ENCODE measurements around the gene CCDC57.

- TF ChIP-seq, protein P1, sequence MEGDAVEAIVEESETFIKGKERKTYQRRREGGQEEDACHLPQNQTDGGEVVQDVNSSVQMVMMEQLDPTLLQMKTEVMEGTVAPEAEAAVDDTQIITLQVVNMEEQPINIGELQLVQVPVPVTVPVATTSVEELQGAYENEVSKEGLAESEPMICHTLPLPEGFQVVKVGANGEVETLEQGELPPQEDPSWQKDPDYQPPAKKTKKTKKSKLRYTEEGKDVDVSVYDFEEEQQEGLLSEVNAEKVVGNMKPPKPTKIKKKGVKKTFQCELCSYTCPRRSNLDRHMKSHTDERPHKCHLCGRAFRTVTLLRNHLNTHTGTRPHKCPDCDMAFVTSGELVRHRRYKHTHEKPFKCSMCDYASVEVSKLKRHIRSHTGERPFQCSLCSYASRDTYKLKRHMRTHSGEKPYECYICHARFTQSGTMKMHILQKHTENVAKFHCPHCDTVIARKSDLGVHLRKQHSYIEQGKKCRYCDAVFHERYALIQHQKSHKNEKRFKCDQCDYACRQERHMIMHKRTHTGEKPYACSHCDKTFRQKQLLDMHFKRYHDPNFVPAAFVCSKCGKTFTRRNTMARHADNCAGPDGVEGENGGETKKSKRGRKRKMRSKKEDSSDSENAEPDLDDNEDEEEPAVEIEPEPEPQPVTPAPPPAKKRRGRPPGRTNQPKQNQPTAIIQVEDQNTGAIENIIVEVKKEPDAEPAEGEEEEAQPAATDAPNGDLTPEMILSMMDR (conservative IDR thresholded peaks at IDR 0.05; ENCODE audit: low read depth, low read length), result no peak
- TF ChIP-seq NFE2L2 (IDR thresholded peaks at IDR 0.05; ENCODE audit: low read depth, low read length), result no peak
- no peak for TF ChIP-seq POLR2A (IDR thresholded peaks at IDR 0.05; ENCODE audit: low read depth, low read length)
- no peak for TF ChIP-seq RCOR1 (IDR thresholded peaks at IDR 0.05; ENCODE audit: insufficient replicate concordance, low read length)
- no peak for TF ChIP-seq RFX5 (IDR thresholded peaks at IDR 0.05; ENCODE audit: low read depth, low read length)
- no peak for TF ChIP-seq SMC3 (IDR thresholded peaks at IDR 0.05; ENCODE audit: low read depth, low read length)
- no peak for TF ChIP-seq CHD1 (IDR thresholded peaks at IDR 0.05; ENCODE audit: low read depth, low read length)
- TF ChIP-seq CEBPB (IDR thresholded peaks at IDR 0.05; ENCODE audit: low read depth, low read length), result no peak
- no peak for TF ChIP-seq MAZ (IDR thresholded peaks at IDR 0.05; ENCODE audit: borderline replicate concordance, low read depth, low read length)
- TF ChIP-seq, protein P2, sequence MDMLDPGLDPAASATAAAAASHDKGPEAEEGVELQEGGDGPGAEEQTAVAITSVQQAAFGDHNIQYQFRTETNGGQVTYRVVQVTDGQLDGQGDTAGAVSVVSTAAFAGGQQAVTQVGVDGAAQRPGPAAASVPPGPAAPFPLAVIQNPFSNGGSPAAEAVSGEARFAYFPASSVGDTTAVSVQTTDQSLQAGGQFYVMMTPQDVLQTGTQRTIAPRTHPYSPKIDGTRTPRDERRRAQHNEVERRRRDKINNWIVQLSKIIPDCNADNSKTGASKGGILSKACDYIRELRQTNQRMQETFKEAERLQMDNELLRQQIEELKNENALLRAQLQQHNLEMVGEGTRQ (IDR thresholded peaks at IDR 0.05; ENCODE audit: low read depth, low read length), result no peak
- no peak for TF ChIP-seq MXI1 (IDR thresholded peaks at IDR 0.05; ENCODE audit: borderline replicate concordance, low read depth, low read length)
These were observed 31.2 kb upstream of the CCDC57 start for GRCh38 chr17:82243648-82244412.

Measured in IMR-90 (cell line).